A549 (cell line): ENCODE measurements around the gene ITPKC.

Experiments used
- CHD2 ChIP-seq: fragments of 150-350 bp; IDR thresholded peaks from 2 replicates; pipeline ENCODE4 v1.6.1; 2014; ENCODE audit warnings: low read length; ENCODE audit not compliant: partially characterized antibody
- EHMT2 ChIP-seq: fragments of 200-600 bp; sonication (generic); IDR thresholded peaks from 2 replicates; pipeline ENCODE4 v1.6.1; 2016; ENCODE audit warnings: antibody characterized with exemption, low read depth, mild to moderate bottlenecking, moderate library complexity
- POLR2A ChIP-seq: IDR thresholded peaks from 2 replicates; pipeline ENCODE4 v1.6.1; 2012; ENCODE audit warnings: mild to moderate bottlenecking, low read length
- REST ChIP-seq: fragments of 200-600 bp; sonication (generic); IDR thresholded peaks from 2 replicates; pipeline ENCODE4 v1.6.1; 2016; ENCODE audit warnings: antibody characterized with exemption, mild to moderate bottlenecking, moderate library complexity

DNA sequence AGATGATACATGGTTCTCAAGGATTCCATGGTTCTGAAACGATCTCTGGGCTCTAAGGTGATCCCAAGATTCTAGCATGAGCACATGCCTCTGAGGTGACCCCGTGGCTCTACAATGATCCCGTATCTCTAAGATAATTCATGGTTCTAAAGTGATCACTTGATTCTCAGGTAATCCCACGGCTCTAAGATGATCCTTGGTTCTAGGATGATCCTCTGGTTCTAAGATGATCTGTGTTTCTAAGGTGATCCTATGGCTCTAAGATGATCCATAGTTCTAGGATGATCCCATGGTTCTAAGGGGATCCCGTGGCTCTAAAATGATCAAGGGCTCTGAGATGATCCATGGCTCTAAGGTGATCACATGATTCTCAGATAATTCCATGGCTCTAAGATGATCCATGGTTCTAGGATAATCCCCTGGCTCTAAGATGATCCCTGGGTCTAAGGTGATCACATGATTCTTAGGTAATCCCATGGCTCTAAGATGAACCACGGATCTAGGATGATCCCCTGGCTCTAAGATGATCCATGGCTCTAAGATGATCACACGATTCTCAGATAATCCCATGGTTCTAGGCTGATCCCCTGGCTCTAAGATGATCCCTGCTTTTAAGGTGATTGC lies 47.8 kb upstream of the ITPKC start:
- no peak for TF ChIP-seq EHMT2
- TF ChIP-seq POLR2A = no peak
- no peak for TF ChIP-seq CHD2
- TF ChIP-seq REST = no peak
